ENCODE measurements around the gene FBXO5. TPM values are rescaled to one million over a fixed set of nuclear protein-coding genes. Genes with fewer than 3 reads are reported as not detected.

The FBXO5 gene
- polyA plus RNA-seq, 2 donors = 1.2 to 4.8 TPM

DNA sequence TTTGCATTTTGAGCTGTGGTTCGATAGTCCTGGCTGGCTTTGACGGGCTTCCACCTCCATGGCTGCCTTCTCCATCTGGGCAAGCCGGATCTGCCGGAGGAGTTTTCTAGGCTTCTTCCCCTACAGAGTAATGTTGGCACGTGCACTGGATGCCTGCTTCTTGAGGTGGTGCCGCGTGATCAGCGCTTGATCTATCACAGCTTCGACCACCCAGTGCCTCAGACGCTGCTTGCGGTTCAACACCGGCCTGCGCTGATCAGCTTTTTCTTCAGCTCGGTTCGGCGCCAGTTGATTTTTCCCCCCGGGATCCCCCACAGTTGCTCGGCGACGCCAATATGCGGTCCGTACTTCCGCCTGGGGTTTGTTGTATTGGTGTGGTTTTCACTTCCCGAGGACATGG, 23.5 kb downstream of the FBXO5 start:
- H3K27ac ChIP-seq (ENCODE audit: low read depth in 2 of 2, low read length in 1 of 2) = no peak overlapping the region
- H3K4me3 ChIP-seq (ENCODE audit: low read depth in 1 of 2, low read length in 2 of 2) = no peak overlapping the region
- H3K36me3 ChIP-seq (ENCODE audit: control insufficient read depth in 2 of 2, insufficient read depth in 2 of 2, low read length in 1 of 2) = no peaks in the 10 kb centered on the region
- H3K4me1 ChIP-seq (ENCODE audit: control insufficient read depth in 2 of 2, insufficient read depth in 2 of 2, low read length in 1 of 2) = no peaks in the 10 kb centered on the region
- WGBS, 2 donors = 92 to 94% methylated on average over 24 of the region's 24 CpGs
- H3K27me3 ChIP-seq (ENCODE audit: control insufficient read depth in 1 of 2, insufficient read depth in 2 of 2, low read length in 2 of 2) = no peaks in the 10 kb centered on the region
- no peaks in the 10 kb centered on the region for H3K9me3 ChIP-seq (ENCODE audit: control insufficient read depth in 2 of 2, insufficient read depth in 1 of 2, low read depth in 1 of 2, low read length in 1 of 2)

DNA sequence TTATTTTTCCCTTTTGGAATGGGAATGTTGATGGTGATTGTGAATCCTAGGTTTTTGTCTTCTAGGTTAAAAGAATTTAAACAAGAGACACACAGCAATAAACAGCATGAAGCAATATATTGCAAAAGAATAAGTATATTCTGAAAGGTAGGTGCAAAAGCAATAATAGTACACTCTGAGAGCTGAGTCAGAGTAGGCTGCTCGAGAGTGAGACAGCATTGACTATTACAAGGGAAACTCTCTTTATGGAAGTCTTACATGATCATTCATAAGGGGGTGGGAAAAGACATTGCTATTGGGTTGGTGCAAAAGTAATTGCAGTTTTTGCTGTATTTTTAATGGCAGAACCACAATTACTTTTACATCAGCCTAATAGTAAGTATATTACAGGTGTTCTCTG, 25.0 kb downstream of the FBXO5 start:
- Histone ChIP-seq H3K4me1 (ENCODE audit: control insufficient read depth in 2 of 2, insufficient read depth in 2 of 2, low read length in 1 of 2) (no peaks in the 10 kb centered on the region), H3K4me3 (ENCODE audit: low read depth in 1 of 2, low read length in 2 of 2) (no peak overlapping the region), H3K27me3 (ENCODE audit: control insufficient read depth in 1 of 2, insufficient read depth in 2 of 2, low read length in 2 of 2) (no peaks in the 10 kb centered on the region), H3K36me3 (ENCODE audit: control insufficient read depth in 2 of 2, insufficient read depth in 2 of 2, low read length in 1 of 2) (no peaks in the 10 kb centered on the region), H3K27ac (ENCODE audit: low read depth in 2 of 2, low read length in 1 of 2) (no peak overlapping the region), H3K9me3 (ENCODE audit: control insufficient read depth in 2 of 2, insufficient read depth in 1 of 2, low read depth in 1 of 2, low read length in 1 of 2) (no peaks in the 10 kb centered on the region)
- 72 to 80% methylated on average over 1 of the region's 1 CpG for WGBS, 2 donors

- no peak overlapping the region for H3K4me3 ChIP-seq (ENCODE audit: low read depth in 1 of 2, low read length in 2 of 2)
- no peaks in the 10 kb centered on the region for H3K9me3 ChIP-seq (ENCODE audit: control insufficient read depth in 2 of 2, insufficient read depth in 1 of 2, low read depth in 1 of 2, low read length in 1 of 2)
- WGBS, 2 donors = 66 to 67% methylated on average over 3 of the region's 3 CpGs
- H3K27ac ChIP-seq (ENCODE audit: low read depth in 2 of 2, low read length in 1 of 2) = no peak overlapping the region
- H3K4me1 ChIP-seq (ENCODE audit: control insufficient read depth in 2 of 2, insufficient read depth in 2 of 2, low read length in 1 of 2) = no peaks in the 10 kb centered on the region
- no peaks in the 10 kb centered on the region for H3K36me3 ChIP-seq (ENCODE audit: control insufficient read depth in 2 of 2, insufficient read depth in 2 of 2, low read length in 1 of 2)
- no peaks in the 10 kb centered on the region for H3K27me3 ChIP-seq (ENCODE audit: control insufficient read depth in 1 of 2, insufficient read depth in 2 of 2, low read length in 2 of 2)
Observed at GRCh38 chr6:152954443-152954842, 28.4 kb downstream of the FBXO5 start.

DNA sequence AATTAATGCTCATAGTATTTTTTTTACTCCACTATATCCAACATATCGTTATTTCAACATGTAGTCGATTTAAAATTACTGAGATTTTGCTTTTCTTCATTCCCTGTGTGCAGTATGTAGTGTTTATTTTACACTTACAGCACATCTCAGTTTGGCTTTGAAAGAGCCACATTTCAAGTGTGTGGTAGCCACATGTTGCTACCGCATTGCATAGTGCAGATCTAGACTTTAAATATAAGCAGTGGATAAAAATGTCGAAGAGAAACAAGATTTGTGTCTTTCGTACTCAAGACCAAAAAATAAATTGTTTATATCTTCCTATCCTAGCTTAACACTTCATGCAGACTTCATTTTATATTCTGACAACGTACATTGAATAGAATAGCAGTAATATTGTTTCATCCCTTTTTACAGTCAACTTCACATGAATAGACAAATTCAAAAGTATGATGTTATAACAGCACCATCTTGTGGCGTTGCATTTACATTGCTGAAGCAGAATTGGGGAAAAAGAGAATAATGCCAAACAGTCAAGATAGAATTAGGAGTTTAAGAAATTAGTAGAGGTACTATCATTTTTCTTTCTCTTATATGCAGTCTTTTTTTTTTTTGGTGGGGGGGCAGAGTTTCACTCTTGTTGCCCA, 29.9 kb downstream of the FBXO5 start:
- Histone ChIP-seq H3K27ac (ENCODE audit: low read depth in 2 of 2, low read length in 1 of 2) (no peak overlapping the region), H3K36me3 (ENCODE audit: control insufficient read depth in 2 of 2, insufficient read depth in 2 of 2, low read length in 1 of 2) (no peaks in the 10 kb centered on the region), H3K4me1 (ENCODE audit: control insufficient read depth in 2 of 2, insufficient read depth in 2 of 2, low read length in 1 of 2) (no peaks in the 10 kb centered on the region), H3K27me3 (ENCODE audit: control insufficient read depth in 1 of 2, insufficient read depth in 2 of 2, low read length in 2 of 2) (no peaks in the 10 kb centered on the region), H3K4me3 (ENCODE audit: low read depth in 1 of 2, low read length in 2 of 2) (no peak overlapping the region), H3K9me3 (ENCODE audit: control insufficient read depth in 2 of 2, insufficient read depth in 1 of 2, low read depth in 1 of 2, low read length in 1 of 2) (no peaks in the 10 kb centered on the region)
- 60 to 62% methylated on average over 7 of the region's 7 CpGs for WGBS, 2 donors

- no peaks in the 10 kb centered on the region for H3K27me3 ChIP-seq (ENCODE audit: control insufficient read depth in 1 of 2, insufficient read depth in 2 of 2, low read length in 2 of 2)
- H3K4me1 ChIP-seq (ENCODE audit: control insufficient read depth in 2 of 2, insufficient read depth in 2 of 2, low read length in 1 of 2) = no peaks in the 10 kb centered on the region
- H3K9me3 ChIP-seq (ENCODE audit: control insufficient read depth in 2 of 2, insufficient read depth in 1 of 2, low read depth in 1 of 2, low read length in 1 of 2) = no peaks in the 10 kb centered on the region
- 3 to 17% methylated on average over 1 of the region's 1 CpG for WGBS, 2 donors
- no peak overlapping the region for H3K27ac ChIP-seq (ENCODE audit: low read depth in 2 of 2, low read length in 1 of 2)
- no peaks in the 10 kb centered on the region for H3K36me3 ChIP-seq (ENCODE audit: control insufficient read depth in 2 of 2, insufficient read depth in 2 of 2, low read length in 1 of 2)
- no peak overlapping the region for H3K4me3 ChIP-seq (ENCODE audit: low read depth in 1 of 2, low read length in 2 of 2)
Observed at GRCh38 chr6:152952045-152952444, 30.8 kb downstream of the FBXO5 start.

GRCh38 chr6:152950240-152950639, 32.6 kb downstream of the FBXO5 start:
- no peaks in the 10 kb centered on the region for H3K9me3 ChIP-seq (ENCODE audit: control insufficient read depth in 2 of 2, insufficient read depth in 1 of 2, low read depth in 1 of 2, low read length in 1 of 2)
- no peaks in the 10 kb centered on the region for H3K36me3 ChIP-seq (ENCODE audit: control insufficient read depth in 2 of 2, insufficient read depth in 2 of 2, low read length in 1 of 2)
- H3K27me3 ChIP-seq (ENCODE audit: control insufficient read depth in 1 of 2, insufficient read depth in 2 of 2, low read length in 2 of 2) = no peaks in the 10 kb centered on the region
- H3K4me1 ChIP-seq (ENCODE audit: control insufficient read depth in 2 of 2, insufficient read depth in 2 of 2, low read length in 1 of 2) = no peaks in the 10 kb centered on the region
- WGBS, 2 donors = 79 to 87% methylated on average over 3 of the region's 3 CpGs
- no peak overlapping the region for H3K4me3 ChIP-seq (ENCODE audit: low read depth in 1 of 2, low read length in 2 of 2)
- H3K27ac ChIP-seq (ENCODE audit: low read depth in 2 of 2, low read length in 1 of 2) = no peak overlapping the region

DNA sequence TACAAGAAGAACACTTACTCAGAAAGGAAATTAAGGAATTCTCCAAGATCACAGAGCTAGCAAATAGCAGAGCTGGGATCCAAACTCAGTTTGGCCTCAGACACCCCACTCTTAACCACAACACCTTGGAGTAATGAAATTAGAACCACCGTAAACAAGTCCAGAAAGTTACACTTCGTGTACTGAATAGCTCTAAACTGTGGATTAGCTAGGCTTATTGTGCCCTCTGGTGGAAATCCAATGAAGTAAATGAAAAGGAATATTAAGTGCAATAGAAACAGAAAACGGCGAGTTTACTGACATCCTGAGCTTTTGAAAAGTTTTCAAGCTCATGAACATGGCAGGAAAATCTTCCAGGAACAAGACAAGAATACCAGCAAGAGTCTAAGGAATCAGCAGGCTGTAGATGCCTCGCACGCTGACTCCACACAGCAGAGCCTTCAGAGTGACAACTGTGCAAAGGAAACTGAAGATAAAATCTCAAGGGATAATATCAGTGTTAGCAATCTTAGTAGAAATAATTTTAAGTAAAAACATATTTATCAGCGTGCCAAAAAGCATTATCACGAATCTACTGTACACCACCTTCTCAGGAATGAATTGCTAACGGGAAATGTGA, 34.6 kb downstream of the FBXO5 start:
- no peaks in the 10 kb centered on the region for H3K4me1 ChIP-seq (ENCODE audit: control insufficient read depth in 2 of 2, insufficient read depth in 2 of 2, low read length in 1 of 2)
- no peak overlapping the region for H3K27ac ChIP-seq (ENCODE audit: low read depth in 2 of 2, low read length in 1 of 2)
- no peaks in the 10 kb centered on the region for H3K36me3 ChIP-seq (ENCODE audit: control insufficient read depth in 2 of 2, insufficient read depth in 2 of 2, low read length in 1 of 2)
- no peaks in the 10 kb centered on the region for H3K9me3 ChIP-seq (ENCODE audit: control insufficient read depth in 2 of 2, insufficient read depth in 1 of 2, low read depth in 1 of 2, low read length in 1 of 2)
- H3K27me3 ChIP-seq (ENCODE audit: control insufficient read depth in 1 of 2, insufficient read depth in 2 of 2, low read length in 2 of 2) = no peaks in the 10 kb centered on the region
- 26 to 33% methylated on average over 9 of the region's 9 CpGs for WGBS, 2 donors
- H3K4me3 ChIP-seq (ENCODE audit: low read depth in 1 of 2, low read length in 2 of 2) = no peak overlapping the region

DNA sequence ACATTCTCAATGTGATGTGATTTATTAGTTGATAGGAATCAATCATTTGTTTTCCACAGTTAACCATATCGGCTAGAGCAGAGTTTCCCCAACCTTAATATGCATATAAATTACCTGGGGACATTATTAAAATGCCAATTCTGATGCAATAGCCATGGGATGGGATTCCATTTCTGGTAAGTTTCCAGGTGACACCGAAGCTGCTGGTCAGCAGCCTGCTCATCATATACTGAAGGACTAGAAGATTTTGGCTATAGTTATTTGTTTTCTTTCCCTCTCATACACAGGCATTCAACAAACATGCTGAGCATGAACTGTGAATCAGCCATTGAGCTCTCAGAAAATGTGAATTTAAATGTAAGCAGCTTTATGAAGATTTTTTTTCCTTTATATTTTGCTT, 35.8 kb downstream of the FBXO5 start:
- no peak overlapping the region for H3K4me3 ChIP-seq (ENCODE audit: low read depth in 1 of 2, low read length in 2 of 2)
- no peak overlapping the region for H3K27ac ChIP-seq (ENCODE audit: low read depth in 2 of 2, low read length in 1 of 2)
- H3K9me3 ChIP-seq (ENCODE audit: control insufficient read depth in 2 of 2, insufficient read depth in 1 of 2, low read depth in 1 of 2, low read length in 1 of 2) = no peaks in the 10 kb centered on the region
- 48 to 61% methylated on average over 2 of the region's 2 CpGs for WGBS, 2 donors
- no peaks in the 10 kb centered on the region for H3K4me1 ChIP-seq (ENCODE audit: control insufficient read depth in 2 of 2, insufficient read depth in 2 of 2, low read length in 1 of 2)
- no peaks in the 10 kb centered on the region for H3K36me3 ChIP-seq (ENCODE audit: control insufficient read depth in 2 of 2, insufficient read depth in 2 of 2, low read length in 1 of 2)
- no peaks in the 10 kb centered on the region for H3K27me3 ChIP-seq (ENCODE audit: control insufficient read depth in 1 of 2, insufficient read depth in 2 of 2, low read length in 2 of 2)

GRCh38 chr6:152946484-152946883, 36.4 kb downstream of the FBXO5 start:
- whole genome bisulfite sequencing, 2 donors = 63 to 68% methylated on average over 3 of the region's 3 CpGs
- H3K9me3 ChIP-seq (ENCODE audit: control insufficient read depth in 2 of 2, insufficient read depth in 1 of 2, low read depth in 1 of 2, low read length in 1 of 2) = no peaks in the 10 kb centered on the region
- no peaks in the 10 kb centered on the region for H3K36me3 ChIP-seq (ENCODE audit: control insufficient read depth in 2 of 2, insufficient read depth in 2 of 2, low read length in 1 of 2)
- no peaks in the 10 kb centered on the region for H3K4me1 ChIP-seq (ENCODE audit: control insufficient read depth in 2 of 2, insufficient read depth in 2 of 2, low read length in 1 of 2)
- H3K27me3 ChIP-seq (ENCODE audit: control insufficient read depth in 1 of 2, insufficient read depth in 2 of 2, low read length in 2 of 2) = no peaks in the 10 kb centered on the region
- H3K4me3 ChIP-seq (ENCODE audit: low read depth in 1 of 2, low read length in 2 of 2) = no peak overlapping the region
- no peak overlapping the region for H3K27ac ChIP-seq (ENCODE audit: low read depth in 2 of 2, low read length in 1 of 2)

GRCh38 chr6:152943260-152943897, 39.5 kb downstream of the FBXO5 start:
- H3K27ac ChIP-seq (ENCODE audit: low read depth in 2 of 2, low read length in 1 of 2) = no peak overlapping the region
- H3K36me3 ChIP-seq (ENCODE audit: control insufficient read depth in 2 of 2, insufficient read depth in 2 of 2, low read length in 1 of 2) = no peaks in the 10 kb centered on the region
- no peaks in the 10 kb centered on the region for H3K4me1 ChIP-seq (ENCODE audit: control insufficient read depth in 2 of 2, insufficient read depth in 2 of 2, low read length in 1 of 2)
- WGBS, 2 donors = 75 to 85% methylated on average over 2 of the region's 2 CpGs
- H3K27me3 ChIP-seq (ENCODE audit: control insufficient read depth in 1 of 2, insufficient read depth in 2 of 2, low read length in 2 of 2) = no peaks in the 10 kb centered on the region
- no peak overlapping the region for H3K4me3 ChIP-seq (ENCODE audit: low read depth in 1 of 2, low read length in 2 of 2)
- no peaks in the 10 kb centered on the region for H3K9me3 ChIP-seq (ENCODE audit: control insufficient read depth in 2 of 2, insufficient read depth in 1 of 2, low read depth in 1 of 2, low read length in 1 of 2)
